Activated T-cell treated with anti-CD3 and anti-CD28 coated beads, Interleukin-2, amount 50 U/mL, for 72 hours (primary cell): ENCODE results near the gene AOPEP. TPM values are rescaled to one million over a fixed set of nuclear protein-coding genes. Genes with fewer than 3 reads are reported as not detected.

ENCODE experiments used
- ATAC-seq, 2 donors: fragments of 150-1000 bp; cut with Tn5 transposase; replicated peaks in 1 of 2; 2 replicates each; pipeline ENCODE4 v1.10.0; 2021; ENCODE audit warnings: moderate library complexity in 2 of 2, mild to moderate bottlenecking in 1 of 2
- DNase-seq, 2 donors: peaks; one replicate each; pipeline ENCODE4 v3.0.0; 2021 to 2022; ENCODE audit warnings: mixed read lengths in 1 of 2
- H3K27ac Mint-ChIP-seq: one replicate; pipeline ENCODE4 v1.8.0; 2022; ENCODE audit warnings: mild to moderate bottlenecking, moderate library complexity, mixed read lengths
- H3K27me3 Mint-ChIP-seq: one replicate; pipeline ENCODE4 v1.8.0; 2022; ENCODE audit warnings: low read depth, mixed read lengths
- H3K36me3 Mint-ChIP-seq, 2 donors: one replicate each; pipeline ENCODE4 v1.8.0; 2022; ENCODE audit warnings: mixed read lengths in 2 of 2, mild to moderate bottlenecking in 1 of 2; ENCODE audit not compliant: insufficient read depth in 2 of 2
- H3K4me1 Mint-ChIP-seq: one replicate; pipeline ENCODE4 v1.8.0; 2022; ENCODE audit warnings: low read depth, mixed read lengths
- H3K4me3 Mint-ChIP-seq, 2 donors: one replicate each; pipeline ENCODE4 v1.8.0; 2022; ENCODE audit warnings: mild to moderate bottlenecking in 2 of 2, mixed read lengths in 2 of 2, moderate library complexity in 2 of 2
- H3K9me3 Mint-ChIP-seq, 2 donors: one replicate each; pipeline ENCODE4 v1.8.0; 2022; ENCODE audit warnings: mixed read lengths in 2 of 2
- total RNA-seq, 2 donors: library from RNA; stranded (reverse); gene quantifications; one replicate each; pipeline ENCODE4 v1.2.3, GENCODE V29; 2022

AOPEP gene
- total RNA-seq, 2 donors from 2014 or later = 9.0 to 13.2 TPM

GRCh38 chr9:94976077-94976476, 249.6 kb downstream of the AOPEP start:
- DNase-seq (no peak), ATAC-seq (no peak)
- H3K36me3 Mint-ChIP-seq = no peaks in the 10 kb centered on the region
- no peaks in the 10 kb centered on the region for H3K4me1 Mint-ChIP-seq
- H3K27me3 Mint-ChIP-seq = no peaks in the 10 kb centered on the region
- no peaks in the 10 kb centered on the region for H3K9me3 Mint-ChIP-seq
- no peak overlapping the region for H3K27ac Mint-ChIP-seq
- H3K4me3 Mint-ChIP-seq = no peak overlapping the region

- DNase-seq (no peak), ATAC-seq (no peak)
- H3K36me3 Mint-ChIP-seq = no peaks in the 10 kb centered on the region
- H3K9me3 Mint-ChIP-seq = no peaks in the 10 kb centered on the region
- no peak overlapping the region for H3K4me3 Mint-ChIP-seq
- no peaks in the 10 kb centered on the region for H3K27me3 Mint-ChIP-seq
- H3K4me1 Mint-ChIP-seq = peaks cover 9% of the 10 kb centered on the region
- no peak overlapping the region for H3K27ac Mint-ChIP-seq
Measured at GRCh38 chr9:94977416-94977815, 250.9 kb downstream of the AOPEP start.

- DNase-seq (no peak), ATAC-seq (no peak)
- Mint-ChIP-seq H3K27me3 (no peaks in the 10 kb centered on the region), H3K36me3 (no peaks in the 10 kb centered on the region), H3K9me3 (no peaks in the 10 kb centered on the region), H3K27ac (no peak overlapping the region), H3K4me3 (no peak overlapping the region), H3K4me1 (peaks cover 14% of the 10 kb centered on the region)
Measured at GRCh38 chr9:94979904-94980507, 253.5 kb downstream of the AOPEP start.

GRCh38 chr9:94980947-94981722, 254.6 kb downstream of the AOPEP start:
- Mint-ChIP-seq H3K27me3 (no peaks in the 10 kb centered on the region), H3K9me3 (no peaks in the 10 kb centered on the region), H3K4me1 (peaks cover 16% of the 10 kb centered on the region), H3K27ac (no peak overlapping the region), H3K36me3 (no peaks in the 10 kb centered on the region), H3K4me3 (no peak overlapping the region)
- DNase-seq (no peak), ATAC-seq (no peak)

- no peaks in the 10 kb centered on the region for H3K27me3 Mint-ChIP-seq
- no peaks in the 10 kb centered on the region for H3K9me3 Mint-ChIP-seq
- no peak for ATAC-seq
- no peaks in the 10 kb centered on the region for H3K36me3 Mint-ChIP-seq
- H3K27ac Mint-ChIP-seq = no peak overlapping the region
- DNase-seq = no peak
- peaks cover 16% of the 10 kb centered on the region for H3K4me1 Mint-ChIP-seq
- no peak overlapping the region for H3K4me3 Mint-ChIP-seq
Measured at GRCh38 chr9:94981723-94982090, 255.2 kb downstream of the AOPEP start.

GRCh38 chr9:94982211-94982610, 255.7 kb downstream of the AOPEP start:
- Mint-ChIP-seq H3K27ac (peak overlapping the region; percentile 5), H3K27me3 (no peaks in the 10 kb centered on the region), H3K9me3 (no peaks in the 10 kb centered on the region), H3K4me3 (peak overlapping the region in 1 of 2 donors; percentile 61), H3K36me3 (no peaks in the 10 kb centered on the region), H3K4me1 (peaks cover 16% of the 10 kb centered on the region)
- DNase-seq (peak in 1 of 2 donors; percentile 4), ATAC-seq (peak in 1 of 2 donors; percentile 25)

GRCh38 chr9:94983552-94983951, 257.1 kb downstream of the AOPEP start:
- Mint-ChIP-seq H3K4me1 (peaks cover 16% of the 10 kb centered on the region), H3K4me3 (no peak overlapping the region), H3K9me3 (no peaks in the 10 kb centered on the region), H3K27ac (no peak overlapping the region), H3K36me3 (no peaks in the 10 kb centered on the region), H3K27me3 (no peaks in the 10 kb centered on the region)
- DNase-seq (no peak), ATAC-seq (no peak)

- Mint-ChIP-seq H3K4me1 (peaks cover 16% of the 10 kb centered on the region), H3K27me3 (no peaks in the 10 kb centered on the region), H3K36me3 (no peaks in the 10 kb centered on the region), H3K4me3 (no peak overlapping the region), H3K27ac (no peak overlapping the region), H3K9me3 (no peaks in the 10 kb centered on the region)
- DNase-seq (no peak), ATAC-seq (no peak)
Measured at GRCh38 chr9:94984891-94985476, 258.5 kb downstream of the AOPEP start.

GRCh38 chr9:94985649-94986048, 259.1 kb downstream of the AOPEP start:
- Mint-ChIP-seq H3K4me1 (peaks cover 16% of the 10 kb centered on the region), H3K9me3 (no peaks in the 10 kb centered on the region)
- ATAC-seq = no peak

GRCh38 chr9:94987731-94988130, 261.2 kb downstream of the AOPEP start:
- Mint-ChIP-seq H3K4me1 (peaks cover 7% of the 10 kb centered on the region), H3K27me3 (no peaks in the 10 kb centered on the region)

More at GRCh38 chr9:94985649-94986048, 259.1 kb downstream of the AOPEP start:
- no peak for DNase-seq
- no peak overlapping the region for H3K27ac Mint-ChIP-seq
- no peaks in the 10 kb centered on the region for H3K27me3 Mint-ChIP-seq
- no peak overlapping the region for H3K4me3 Mint-ChIP-seq
- H3K36me3 Mint-ChIP-seq = no peaks in the 10 kb centered on the region

GRCh38 chr9:94990897-94991561, 264.5 kb downstream of the AOPEP start:
- peaks cover 0 to 1% of the 10 kb centered on the region in 2 donors for H3K36me3 Mint-ChIP-seq
- no peak overlapping the region for H3K4me3 Mint-ChIP-seq
- no peaks in the 10 kb centered on the region for H3K27me3 Mint-ChIP-seq

More at GRCh38 chr9:94987731-94988130, 261.2 kb downstream of the AOPEP start:
- no peaks in the 10 kb centered on the region for H3K36me3 Mint-ChIP-seq
- ATAC-seq (no peak), DNase-seq (no peak)
- no peaks in the 10 kb centered on the region for H3K9me3 Mint-ChIP-seq
- H3K27ac Mint-ChIP-seq = no peak overlapping the region
- no peak overlapping the region for H3K4me3 Mint-ChIP-seq

GRCh38 chr9:94991961-94992907, 265.7 kb downstream of the AOPEP start:
- H3K36me3 Mint-ChIP-seq = peaks cover 0 to 1% of the 10 kb centered on the region in 2 donors
- H3K4me3 Mint-ChIP-seq = no peak overlapping the region
- no peaks in the 10 kb centered on the region for H3K4me1 Mint-ChIP-seq
- H3K27me3 Mint-ChIP-seq = no peaks in the 10 kb centered on the region
- ATAC-seq (no peak), DNase-seq (no peak)
- no peak overlapping the region for H3K27ac Mint-ChIP-seq
- no peaks in the 10 kb centered on the region for H3K9me3 Mint-ChIP-seq

More at GRCh38 chr9:94990897-94991561, 264.5 kb downstream of the AOPEP start:
- ATAC-seq = no peak
- Mint-ChIP-seq H3K27ac (no peak overlapping the region), H3K4me1 (no peaks in the 10 kb centered on the region), H3K9me3 (no peaks in the 10 kb centered on the region)
- no peak for DNase-seq
